ENCODE data around the gene SHROOM4. TPM values are rescaled to one million over a fixed set of nuclear protein-coding genes. Genes with fewer than 3 reads are reported as not detected.

The SHROOM4 gene
- total RNA-seq, 3 donors from 2014 or later (not counting 1 experiment from before 2014, with no cell fraction given), result 0.05 to 0.09 TPM; not detected in 1

DNA sequence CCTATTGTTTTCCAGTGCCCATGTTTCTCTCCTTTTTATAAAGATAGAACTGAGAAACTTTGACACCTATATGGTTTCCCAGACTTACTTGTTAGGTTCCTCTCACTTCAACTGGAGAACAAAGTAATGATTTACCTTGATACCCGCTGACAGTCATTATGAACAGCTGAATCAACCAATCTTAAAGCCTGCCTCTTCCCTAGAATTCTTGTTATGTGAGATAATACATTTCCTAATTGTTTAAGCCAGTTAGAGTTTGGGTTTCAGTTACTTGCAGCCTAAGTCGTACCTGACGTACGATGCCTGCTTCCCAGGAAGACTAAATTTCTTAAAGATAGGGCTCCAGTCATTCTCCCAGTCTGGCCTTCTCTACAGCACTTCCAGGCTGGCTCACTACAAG, 97.3 kb downstream of the SHROOM4 start:
- Mint-ChIP-seq H3K4me3 (no peak overlapping the region), H3K9me3 (no peaks in the 10 kb centered on the region), H3K27me3 (ENCODE audit: low read depth in 2 of 2) (peaks cover 6 to 15% of the 10 kb centered on the region in 2 donors), H3K4me1 (no peaks in the 10 kb centered on the region), H3K27ac (no peak overlapping the region), H3K36me3 (no peaks in the 10 kb centered on the region)
- no peaks in the 10 kb centered on the region for H3K9me3 ChIP-seq (ENCODE audit: control insufficient read depth, insufficient read depth, low read length)
- H3K27me3 ChIP-seq (ENCODE audit: control insufficient read depth, insufficient read depth, low read length), result no peaks in the 10 kb centered on the region
- DNase-seq (no peak), ATAC-seq (no peak)
- intact Hi-C loops (cut with micrococcal nuclease), result no loop called here
- no peaks in the 10 kb centered on the region for H3K36me3 ChIP-seq (ENCODE audit: control insufficient read depth, insufficient read depth, low read length)
- H3K4me1 ChIP-seq (ENCODE audit: control insufficient read depth, insufficient read depth, low read length), result no peaks in the 10 kb centered on the region
- no peak overlapping the region for H3K27ac ChIP-seq (ENCODE audit: low read length)
- TF ChIP-seq, protein P1, sequence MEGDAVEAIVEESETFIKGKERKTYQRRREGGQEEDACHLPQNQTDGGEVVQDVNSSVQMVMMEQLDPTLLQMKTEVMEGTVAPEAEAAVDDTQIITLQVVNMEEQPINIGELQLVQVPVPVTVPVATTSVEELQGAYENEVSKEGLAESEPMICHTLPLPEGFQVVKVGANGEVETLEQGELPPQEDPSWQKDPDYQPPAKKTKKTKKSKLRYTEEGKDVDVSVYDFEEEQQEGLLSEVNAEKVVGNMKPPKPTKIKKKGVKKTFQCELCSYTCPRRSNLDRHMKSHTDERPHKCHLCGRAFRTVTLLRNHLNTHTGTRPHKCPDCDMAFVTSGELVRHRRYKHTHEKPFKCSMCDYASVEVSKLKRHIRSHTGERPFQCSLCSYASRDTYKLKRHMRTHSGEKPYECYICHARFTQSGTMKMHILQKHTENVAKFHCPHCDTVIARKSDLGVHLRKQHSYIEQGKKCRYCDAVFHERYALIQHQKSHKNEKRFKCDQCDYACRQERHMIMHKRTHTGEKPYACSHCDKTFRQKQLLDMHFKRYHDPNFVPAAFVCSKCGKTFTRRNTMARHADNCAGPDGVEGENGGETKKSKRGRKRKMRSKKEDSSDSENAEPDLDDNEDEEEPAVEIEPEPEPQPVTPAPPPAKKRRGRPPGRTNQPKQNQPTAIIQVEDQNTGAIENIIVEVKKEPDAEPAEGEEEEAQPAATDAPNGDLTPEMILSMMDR (IDR thresholded peaks at IDR 0.05), result no peak
- no peak overlapping the region for H3K4me3 ChIP-seq (ENCODE audit: low read length)
- no CpG with 5 or more reads among the region's 4 CpGs for WGBS (ENCODE audit: insufficient coverage)

DNA sequence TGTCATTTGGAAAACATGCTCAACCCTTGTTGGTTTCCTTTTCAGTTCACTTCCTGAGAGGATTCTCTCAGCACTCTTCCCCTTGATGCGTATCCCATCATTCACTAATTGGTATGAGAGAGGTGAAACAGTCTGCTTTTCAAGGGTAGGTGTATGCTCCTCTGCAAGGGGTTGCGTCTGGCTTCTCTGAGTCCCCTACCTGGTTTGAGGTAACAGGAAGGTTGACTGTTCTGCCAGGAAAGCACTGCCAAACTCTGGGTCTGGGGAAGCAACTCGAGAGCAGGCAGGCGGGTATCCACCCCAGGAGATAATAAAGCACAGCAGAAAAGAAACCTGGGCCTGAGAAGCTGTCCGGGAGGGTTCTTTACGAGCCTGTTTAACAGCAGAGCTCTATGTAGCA, 101.2 kb downstream of the SHROOM4 start:
- H3K36me3 Mint-ChIP-seq, result no peaks in the 10 kb centered on the region
- no peak overlapping the region for H3K4me3 ChIP-seq (ENCODE audit: low read length)
- no peak overlapping the region for H3K27ac ChIP-seq (ENCODE audit: low read length)
- H3K9me3 Mint-ChIP-seq, result no peaks in the 10 kb centered on the region
- peaks cover 0 to 23% of the 10 kb centered on the region in 2 donors for H3K27me3 Mint-ChIP-seq (ENCODE audit: low read depth in 2 of 2)
- H3K4me1 ChIP-seq (ENCODE audit: control insufficient read depth, insufficient read depth, low read length), result no peaks in the 10 kb centered on the region
- no peak for DNase-seq
- H3K9me3 ChIP-seq (ENCODE audit: control insufficient read depth, insufficient read depth, low read length), result no peaks in the 10 kb centered on the region
- no peaks in the 10 kb centered on the region for H3K27me3 ChIP-seq (ENCODE audit: control insufficient read depth, insufficient read depth, low read length)
- intact Hi-C loops (cut with micrococcal nuclease), result no loop called here
- H3K36me3 ChIP-seq (ENCODE audit: control insufficient read depth, insufficient read depth, low read length), result no peaks in the 10 kb centered on the region
- no peaks in the 10 kb centered on the region for H3K4me1 Mint-ChIP-seq
- TF ChIP-seq, protein P1 (IDR thresholded peaks at IDR 0.05), result no peak
- no peak overlapping the region for H3K4me3 Mint-ChIP-seq
- ATAC-seq, result no peak
- H3K27ac Mint-ChIP-seq, result no peak overlapping the region
- 61% methylated on average over 5 of the region's 6 CpGs for WGBS (ENCODE audit: insufficient coverage)

DNA sequence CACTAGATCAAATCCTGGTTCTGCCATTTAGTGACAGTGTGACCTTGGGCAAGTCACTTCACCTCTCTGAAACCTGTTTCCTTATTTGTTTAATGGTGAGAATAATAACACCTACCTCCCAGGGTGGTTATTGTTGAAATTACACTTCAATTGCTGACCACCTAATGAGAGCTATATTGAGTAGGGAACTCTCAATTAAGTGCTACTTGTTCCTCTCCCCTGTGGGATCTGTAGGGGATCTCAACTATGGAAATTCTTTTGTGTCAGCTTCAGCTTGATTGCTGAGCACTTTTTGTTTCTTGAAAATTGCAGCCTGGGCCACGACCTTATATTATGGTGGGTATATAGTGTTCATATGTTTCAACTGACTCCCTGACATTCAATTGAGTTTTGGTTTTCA, 102.1 kb downstream of the SHROOM4 start:
- Mint-ChIP-seq H3K4me3 (no peak overlapping the region), H3K27me3 (ENCODE audit: low read depth in 2 of 2) (peaks cover 0 to 23% of the 10 kb centered on the region in 2 donors), H3K4me1 (no peaks in the 10 kb centered on the region), H3K9me3 (no peaks in the 10 kb centered on the region), H3K36me3 (no peaks in the 10 kb centered on the region), H3K27ac (no peak overlapping the region)
- TF ChIP-seq, protein P1 (IDR thresholded peaks at IDR 0.05), result no peak
- Histone ChIP-seq H3K36me3 (ENCODE audit: control insufficient read depth, insufficient read depth, low read length) (no peaks in the 10 kb centered on the region), H3K27me3 (ENCODE audit: control insufficient read depth, insufficient read depth, low read length) (no peaks in the 10 kb centered on the region), H3K4me1 (ENCODE audit: control insufficient read depth, insufficient read depth, low read length) (no peaks in the 10 kb centered on the region), H3K9me3 (ENCODE audit: control insufficient read depth, insufficient read depth, low read length) (no peaks in the 10 kb centered on the region), H3K4me3 (ENCODE audit: low read length) (no peak overlapping the region), H3K27ac (ENCODE audit: low read length) (no peak overlapping the region)
- WGBS (ENCODE audit: insufficient coverage), result no CpG with 5 or more reads among the region's 1 CpG
- ATAC-seq (no peak), DNase-seq (no peak)
- intact Hi-C loops (cut with micrococcal nuclease), result no loop called here

DNA sequence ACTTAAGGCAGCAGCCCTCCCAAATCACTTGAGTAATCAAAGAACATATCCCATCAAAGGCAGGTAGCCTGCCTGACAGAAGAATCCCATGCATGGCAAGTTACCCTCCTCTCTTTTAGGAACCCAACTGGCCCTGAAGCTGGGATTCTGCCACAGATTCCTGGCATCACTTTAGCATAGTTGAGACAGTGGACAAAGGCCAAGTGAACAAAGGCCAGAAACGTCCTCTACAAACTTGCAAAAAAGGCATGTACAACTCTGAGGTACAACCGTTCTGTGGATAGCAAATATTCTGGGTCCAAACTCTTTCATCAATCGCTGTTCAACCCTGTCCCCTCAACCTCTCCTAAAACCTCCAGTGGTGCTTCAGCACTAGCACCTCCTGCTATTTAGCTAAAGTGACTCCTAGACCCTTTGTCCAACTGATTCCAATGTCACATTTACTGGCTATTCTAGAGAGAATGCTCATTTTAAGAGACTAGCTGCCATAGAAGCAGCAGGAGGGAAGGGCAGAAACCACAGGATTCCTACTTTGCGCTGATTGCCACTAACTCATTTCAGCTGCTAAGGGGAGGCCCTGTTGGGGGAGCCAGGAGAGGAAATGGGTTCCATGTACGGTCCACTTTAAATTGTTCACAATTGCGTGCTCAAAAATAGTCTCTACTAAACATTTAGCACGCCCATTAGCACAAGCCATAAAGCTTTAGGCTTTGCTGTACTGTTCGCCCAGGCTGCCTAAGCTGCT, 105.9 kb downstream of the SHROOM4 start:
- Mint-ChIP-seq H3K9me3 (no peaks in the 10 kb centered on the region), H3K36me3 (no peaks in the 10 kb centered on the region), H3K27me3 (ENCODE audit: low read depth in 2 of 2) (peaks cover 5 to 11% of the 10 kb centered on the region in 2 donors), H3K27ac (no peak overlapping the region), H3K4me3 (no peak overlapping the region), H3K4me1 (no peaks in the 10 kb centered on the region)
- Histone ChIP-seq H3K4me3 (ENCODE audit: low read length) (no peak overlapping the region), H3K9me3 (ENCODE audit: control insufficient read depth, insufficient read depth, low read length) (no peaks in the 10 kb centered on the region), H3K4me1 (ENCODE audit: control insufficient read depth, insufficient read depth, low read length) (no peaks in the 10 kb centered on the region), H3K27ac (ENCODE audit: low read length) (no peak overlapping the region), H3K27me3 (ENCODE audit: control insufficient read depth, insufficient read depth, low read length) (no peaks in the 10 kb centered on the region), H3K36me3 (ENCODE audit: control insufficient read depth, insufficient read depth, low read length) (no peaks in the 10 kb centered on the region)
- 67% methylated on average over 8 of the region's 8 CpGs for WGBS (ENCODE audit: insufficient coverage)
- no peak for DNase-seq
- TF ChIP-seq, protein P1 (IDR thresholded peaks at IDR 0.05), result no peak
- intact Hi-C loops (cut with micrococcal nuclease), result no loop called here
- ATAC-seq, result no peak

All from natural killer cell (primary cell).